Measurements from ENCODE around the gene ITPRIPL2.

ITPRIPL2 gene
- 61.0 to 246 (median 77.1) reads per million in 18 experiments for total RNA-seq

DNA sequence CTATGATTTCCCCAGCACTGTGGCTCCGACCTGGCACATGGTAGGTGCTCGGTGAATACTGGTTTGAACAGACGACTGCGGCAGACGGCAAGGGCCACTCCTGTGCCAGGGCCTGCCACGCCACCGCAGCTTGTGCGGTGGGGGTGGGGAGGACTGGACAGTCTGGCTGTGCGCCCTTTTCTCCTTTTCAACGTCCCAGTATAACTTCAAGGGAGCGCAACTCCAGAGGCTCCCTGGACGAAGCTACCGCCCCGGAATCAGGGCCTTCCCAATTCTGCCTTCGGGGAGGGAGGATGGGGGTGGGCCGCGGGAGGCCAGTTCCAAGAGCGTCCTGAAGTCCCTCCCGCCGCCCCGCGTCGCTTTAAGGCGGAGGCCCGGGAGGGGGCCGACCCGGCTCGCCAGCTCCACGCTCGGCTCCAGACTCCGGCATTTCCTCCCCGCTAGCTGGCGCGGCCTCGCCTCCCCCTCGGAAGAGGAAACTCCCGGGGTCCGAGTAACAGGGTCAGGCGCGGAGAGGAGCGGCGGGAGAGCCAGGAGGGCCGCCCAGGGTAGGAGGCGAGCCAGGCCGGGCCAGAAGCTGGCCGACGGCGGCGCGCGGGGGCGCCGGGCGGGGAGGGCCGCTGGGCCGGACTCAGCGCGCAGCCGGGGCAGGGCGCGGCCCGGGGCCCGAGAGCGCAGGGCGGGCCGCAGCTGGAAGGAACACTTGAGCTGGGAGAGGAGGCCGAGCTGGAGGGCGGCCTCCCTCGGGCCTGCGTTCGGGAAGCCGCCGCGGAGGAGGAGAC is at the start of gene ITPRIPL2:
TSS of gene ITPRIPL2 (plus strand) at position 388 of the 782 bp plus-strand sequence. CDS start 498 bp downstream, outside the sequence.
- peak; percentile 82 to 93 for DNase-seq

DNA sequence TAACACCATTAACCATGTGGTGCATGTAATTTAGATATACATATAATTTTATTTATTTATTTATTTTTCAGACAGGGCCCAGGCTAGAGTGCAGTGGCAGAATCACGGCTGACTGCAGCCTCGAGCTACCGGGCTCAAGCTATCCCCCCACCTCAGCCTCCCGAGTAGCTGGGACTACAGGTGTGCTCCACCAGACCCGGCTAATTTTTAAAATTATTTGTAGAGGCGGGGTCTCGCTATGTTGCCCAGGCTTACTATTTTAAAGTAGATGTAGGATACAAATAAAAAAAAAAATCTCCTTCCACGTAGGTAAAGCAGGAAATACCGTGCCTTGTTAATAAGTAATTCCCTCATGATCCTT is 46.8 kb upstream of the ITPRIPL2 start:
- no peak for DNase-seq

DNA sequence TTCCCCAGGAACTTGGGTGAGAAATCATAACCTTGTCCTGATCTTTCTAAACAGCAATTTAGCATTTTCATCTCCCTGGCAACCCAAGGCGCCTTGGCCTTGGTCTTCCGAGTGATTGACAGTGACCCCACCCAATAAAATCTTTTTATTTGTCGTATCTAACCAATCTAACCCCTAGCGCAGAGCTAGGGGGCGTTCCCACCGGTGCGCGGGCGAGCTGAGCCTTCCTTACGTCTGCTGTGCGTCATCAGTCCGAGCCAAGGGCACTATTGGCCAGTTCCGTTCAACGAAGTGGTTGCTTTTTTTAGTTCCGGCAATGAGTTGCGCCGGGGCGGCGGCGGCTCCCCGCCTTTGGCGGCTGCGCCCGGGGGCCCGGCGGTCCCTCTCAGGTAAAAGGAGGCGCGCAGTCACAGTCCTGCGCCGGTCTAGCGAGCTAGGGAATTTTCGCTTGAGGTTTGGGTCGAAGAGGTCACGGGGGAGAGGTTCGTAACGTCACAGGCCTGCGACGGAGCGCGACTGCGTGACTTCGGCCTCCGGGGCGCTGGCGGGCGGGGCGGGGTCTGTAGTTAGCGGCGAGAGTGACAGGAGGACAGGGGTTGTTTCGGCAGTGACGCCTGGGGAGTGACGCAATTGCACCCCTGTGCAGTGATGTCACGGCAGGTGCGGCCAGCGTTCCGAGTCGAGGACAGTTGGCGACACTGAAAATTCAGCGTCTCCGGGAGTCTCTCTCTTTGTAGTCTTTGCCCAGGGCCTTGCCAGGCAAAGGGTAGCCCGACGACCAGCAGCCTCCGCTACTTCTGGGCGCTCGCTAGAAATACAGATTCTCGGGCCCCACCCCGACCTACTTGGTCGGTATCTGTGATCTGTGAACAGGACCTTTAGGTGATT is 46.2 kb upstream of the ITPRIPL2 start, which contains the start of gene COQ7:
TSS of gene COQ7 (plus strand) at position 266 of the 888 bp plus-strand sequence. CDS start at position 317, 51 bp downstream.
- DNase-seq = peak; percentile 100

DNA sequence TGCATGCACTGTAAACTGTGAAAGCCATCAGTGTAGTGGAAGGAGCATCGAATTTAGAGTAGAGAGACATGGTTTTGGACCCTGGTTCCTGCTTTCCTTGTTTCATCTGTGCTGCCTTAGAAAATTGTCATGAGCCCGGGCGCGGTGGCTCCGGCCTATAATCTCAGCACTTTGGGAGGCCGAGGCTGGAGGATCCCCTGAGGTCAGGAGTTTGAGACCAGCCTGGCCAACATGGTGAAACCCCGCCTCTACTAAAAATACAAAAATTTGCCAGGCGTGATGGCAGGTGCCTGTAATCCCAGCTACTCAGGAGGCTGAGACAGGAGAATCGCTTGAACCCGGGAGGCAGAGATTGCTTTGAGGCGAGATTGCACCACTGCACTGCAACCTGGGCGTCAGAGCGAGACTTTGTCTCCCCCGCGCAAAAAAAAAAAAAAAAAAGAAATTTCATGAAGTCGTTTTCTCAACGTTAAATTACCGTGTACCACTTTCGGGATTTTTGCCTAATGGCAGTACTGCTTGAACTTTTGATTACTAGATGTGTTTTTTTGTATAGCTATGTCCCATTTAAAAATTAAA is 45.4 kb upstream of the ITPRIPL2 start:
- no peak for DNase-seq

DNA sequence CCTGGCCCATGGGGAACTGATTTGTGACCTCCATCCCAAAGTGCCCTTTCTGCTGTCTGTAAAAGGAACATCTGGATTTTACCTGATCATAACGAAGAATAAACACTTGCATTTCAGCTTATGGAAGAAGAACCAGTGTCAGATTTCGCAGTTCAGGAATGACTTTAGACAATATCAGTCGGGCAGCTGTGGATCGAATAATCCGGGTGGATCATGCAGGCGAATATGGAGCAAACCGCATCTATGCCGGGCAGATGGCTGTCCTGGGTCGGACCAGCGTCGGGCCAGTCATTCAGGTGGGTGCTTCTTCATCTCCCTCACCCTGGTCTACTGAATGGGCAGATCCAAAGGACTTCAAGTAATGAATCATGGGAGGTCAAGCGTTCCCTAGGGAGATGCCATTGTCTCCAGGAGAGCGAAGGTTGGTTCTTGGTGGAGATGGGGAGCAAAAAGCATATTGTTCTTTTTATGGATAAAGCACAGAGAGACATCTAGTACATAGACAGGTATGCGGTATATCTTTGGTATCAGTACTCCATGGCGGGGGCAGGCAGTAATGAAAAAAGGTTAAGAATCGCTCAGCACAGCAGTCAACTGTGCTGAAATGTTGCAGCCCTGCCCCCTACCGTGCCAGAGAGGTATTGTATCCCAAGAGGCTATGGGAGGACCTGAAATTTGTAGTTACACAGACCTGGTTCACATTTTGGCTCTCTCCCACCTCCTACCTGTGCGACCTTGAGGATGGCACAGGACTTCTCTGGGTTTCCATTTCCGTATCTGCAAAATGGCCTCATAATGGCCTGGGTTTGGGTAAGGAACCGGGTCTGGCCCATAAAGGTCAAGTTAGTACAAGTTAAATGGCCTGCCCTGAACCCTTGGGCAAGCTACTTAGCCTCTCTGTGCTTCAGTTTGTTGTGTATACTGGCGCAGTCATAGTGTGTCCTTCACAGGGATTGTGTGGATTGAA is 41.7 kb upstream of the ITPRIPL2 start:
- DNase-seq = peak; percentile 41 to 54

DNA sequence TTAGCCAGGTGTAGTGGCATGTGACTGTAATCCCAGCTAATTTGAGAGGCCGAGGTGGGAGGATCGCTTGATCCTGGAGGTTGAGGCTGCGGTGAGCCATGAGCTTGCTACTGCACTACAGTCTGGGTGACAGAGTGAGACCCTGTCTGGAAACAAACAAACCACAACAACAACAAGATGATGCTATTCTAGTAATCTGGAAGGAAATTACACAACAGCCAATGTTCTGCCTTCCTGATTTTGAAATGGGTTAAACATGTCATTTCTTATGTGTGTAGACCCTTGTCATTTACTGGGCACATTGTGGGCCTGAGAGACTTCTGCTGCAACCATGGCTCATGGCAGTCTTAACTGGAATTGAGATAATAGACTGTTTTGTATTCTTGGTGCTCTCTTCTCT is 40.4 kb upstream of the ITPRIPL2 start:
- DNase-seq = peak; percentile 30 to 48

DNA sequence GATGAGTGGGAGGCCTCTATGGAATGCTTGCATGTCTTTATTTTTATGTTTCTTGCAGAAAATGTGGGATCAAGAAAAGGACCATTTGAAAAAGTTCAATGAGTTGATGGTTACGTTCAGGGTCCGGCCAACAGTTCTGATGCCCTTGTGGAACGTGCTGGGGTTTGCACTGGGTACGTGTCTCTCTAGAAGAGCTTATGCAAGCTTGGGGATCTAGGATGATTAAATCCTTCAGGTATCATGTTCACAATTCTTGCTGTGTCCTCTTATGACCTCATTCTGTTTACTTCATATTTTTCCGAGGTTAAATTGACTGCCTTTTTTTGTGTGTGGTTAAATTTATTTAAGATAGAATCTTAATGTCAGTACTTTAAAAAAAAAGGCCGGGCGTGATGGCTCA is 39.9 kb upstream of the ITPRIPL2 start:
- DNase-seq = no peak

DNA sequence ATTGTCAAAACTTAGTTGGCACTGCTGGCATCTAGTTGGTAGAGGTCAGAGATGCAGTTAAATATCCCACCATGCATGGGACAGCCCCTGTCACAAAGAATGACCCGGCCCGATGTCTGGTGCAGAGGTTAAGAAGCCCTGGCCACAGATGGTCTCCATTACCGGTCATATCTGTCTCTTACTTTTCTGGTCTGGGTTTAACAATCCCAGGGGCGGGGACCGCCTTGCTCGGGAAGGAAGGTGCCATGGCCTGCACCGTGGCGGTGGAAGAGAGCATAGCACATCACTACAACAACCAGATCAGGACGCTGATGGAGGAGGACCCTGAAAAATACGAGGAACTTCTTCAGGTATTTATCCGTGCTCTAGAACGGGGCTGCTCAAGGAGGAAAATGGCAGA is 38.3 kb upstream of the ITPRIPL2 start:
- DNase-seq = no peak

DNA sequence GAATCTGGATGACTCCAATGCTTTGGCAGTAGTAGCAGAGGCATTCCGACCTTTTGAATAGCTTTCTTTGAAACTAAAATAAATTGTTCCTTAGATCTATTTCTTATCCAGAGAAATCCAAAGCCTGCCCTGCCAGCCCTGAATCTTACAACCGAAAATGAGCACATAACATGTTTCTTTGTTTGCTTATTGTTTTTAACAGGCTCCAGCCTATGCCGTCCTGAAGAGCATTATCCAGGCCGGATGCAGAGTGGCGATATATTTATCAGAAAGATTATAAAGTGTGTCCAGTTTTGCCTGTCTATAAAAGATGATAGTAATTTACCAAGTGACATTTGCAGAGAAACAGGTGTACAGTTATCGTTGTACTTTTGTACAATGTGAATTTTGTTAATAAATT is 35.9 kb upstream of the ITPRIPL2 start:
- no peak for DNase-seq

DNA sequence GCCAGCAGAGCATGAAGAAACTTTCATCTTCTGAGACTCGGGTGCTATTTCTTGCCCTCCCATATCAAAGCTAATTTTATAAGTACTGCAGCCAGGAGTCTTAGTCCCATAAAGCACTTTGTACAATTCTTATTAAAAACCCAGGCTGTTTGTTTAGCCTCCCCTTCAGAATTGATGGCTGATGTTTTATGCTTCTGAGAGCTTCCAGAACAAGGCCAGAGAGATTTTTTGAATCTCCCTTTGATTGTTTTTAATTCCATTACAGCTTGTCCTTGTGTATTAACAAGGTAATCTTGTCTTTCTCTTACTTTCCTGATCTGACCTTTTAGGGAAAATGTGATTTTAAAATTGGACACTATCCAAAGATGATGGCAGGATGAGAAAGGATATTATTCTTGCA is 30.1 kb upstream of the ITPRIPL2 start:
- no peak for DNase-seq

DNA sequence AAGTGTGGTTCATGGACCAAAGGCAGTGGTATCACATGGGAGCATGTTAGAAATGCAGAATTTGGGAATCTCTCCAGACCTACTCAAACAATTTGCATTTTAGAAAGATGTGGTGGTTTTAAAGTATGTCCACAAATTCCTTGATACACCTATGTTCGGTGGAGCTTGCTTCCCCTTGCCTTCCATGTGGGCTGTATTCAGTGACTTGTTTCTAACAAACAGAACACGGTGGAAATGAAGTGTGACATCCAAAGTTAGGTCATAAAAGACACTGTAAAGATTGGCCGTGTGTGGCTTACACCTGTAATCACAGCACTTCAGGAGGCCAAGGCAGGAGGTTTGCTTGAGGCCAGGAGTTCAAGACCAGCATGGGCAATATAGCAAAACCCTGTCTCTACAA is 29.6 kb upstream of the ITPRIPL2 start:
- DNase-seq = no peak

DNA sequence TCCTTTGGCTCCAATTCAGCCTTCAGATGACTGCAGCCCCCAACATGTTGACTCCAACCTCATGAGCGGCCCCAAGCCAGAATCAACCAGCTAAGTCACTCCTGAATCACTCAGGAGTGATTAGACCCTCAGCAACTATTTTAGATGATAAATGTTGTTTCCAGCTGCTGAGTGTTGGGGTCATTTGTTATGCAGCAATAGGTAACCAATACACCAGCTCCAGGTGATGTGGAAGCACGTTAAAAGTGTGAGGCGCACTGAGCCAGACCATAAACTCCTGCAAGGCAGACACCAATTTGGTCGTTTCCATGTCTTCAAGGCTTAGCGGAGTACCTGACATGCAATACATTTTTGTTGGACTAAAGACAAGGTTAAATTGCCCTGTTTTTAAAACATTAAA is 28.9 kb upstream of the ITPRIPL2 start:
- no peak for DNase-seq

DNA sequence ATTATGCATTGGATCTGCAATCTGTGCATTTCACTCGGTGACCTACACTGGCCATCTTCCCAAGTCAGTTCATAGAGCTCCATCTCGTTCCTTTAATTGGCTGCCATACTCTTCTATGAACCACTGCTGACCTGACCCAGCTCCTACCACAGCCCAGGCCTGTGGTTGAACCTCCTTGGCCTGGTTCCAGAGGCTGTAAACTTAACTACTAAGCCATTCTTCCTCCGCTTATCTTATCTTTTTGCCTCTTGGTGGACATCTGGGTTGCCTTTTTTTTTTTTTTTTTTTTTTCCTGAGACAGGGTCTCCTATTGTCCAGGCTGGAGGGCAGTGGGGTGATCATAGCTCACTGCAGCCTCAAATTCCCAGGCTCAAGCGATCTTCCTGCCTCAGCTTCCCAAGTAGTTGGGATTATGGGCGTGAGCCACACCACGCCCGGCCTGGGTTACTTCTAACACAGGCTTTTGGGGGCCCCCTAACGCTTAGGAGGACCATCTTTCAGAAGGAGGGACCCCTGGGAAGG is 28.0 kb upstream of the ITPRIPL2 start:
- no peak for DNase-seq

DNA sequence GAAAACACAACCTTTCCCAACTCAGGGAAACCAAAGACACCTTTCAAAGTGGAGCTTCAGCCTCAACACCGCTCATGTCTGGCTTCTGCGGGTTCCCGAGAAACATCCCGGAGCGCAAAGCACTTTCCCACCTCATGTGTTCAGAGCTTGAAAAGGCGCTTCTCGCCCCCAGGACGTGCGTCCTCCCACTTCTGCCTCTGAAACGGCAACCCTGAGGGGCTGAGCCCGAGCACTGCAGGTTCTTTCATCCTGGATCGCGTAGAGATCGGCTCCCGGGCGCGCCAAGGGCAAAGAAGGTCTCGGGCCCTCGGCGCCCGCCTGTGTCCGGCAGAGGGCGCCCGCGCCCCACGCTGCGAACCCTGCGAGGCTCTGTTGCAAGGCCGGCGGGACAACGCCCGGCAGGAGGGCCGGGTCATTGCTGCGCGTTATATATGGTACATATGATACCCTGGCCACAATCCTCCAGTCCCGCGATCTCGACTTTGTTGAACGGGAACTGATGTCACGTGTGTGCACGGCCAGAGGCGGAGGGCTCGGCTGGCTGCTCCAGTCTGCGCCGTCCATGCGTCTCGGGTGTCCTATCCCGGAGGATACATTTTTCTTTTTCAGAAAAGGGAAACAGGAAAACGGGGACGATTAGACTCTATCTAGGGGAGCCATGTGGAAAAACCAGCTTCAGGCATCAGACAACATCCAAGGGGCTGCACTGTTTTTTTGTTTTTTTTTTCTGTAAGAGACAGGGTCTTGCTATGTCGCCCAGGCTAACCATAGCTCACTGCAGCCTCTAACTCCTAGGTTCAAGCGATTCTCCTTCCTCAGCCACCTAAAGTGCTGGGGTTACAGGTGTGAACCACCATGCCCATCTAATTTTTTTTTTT is 27.2 kb upstream of the ITPRIPL2 start:
- peak; percentile 95 for DNase-seq

DNA sequence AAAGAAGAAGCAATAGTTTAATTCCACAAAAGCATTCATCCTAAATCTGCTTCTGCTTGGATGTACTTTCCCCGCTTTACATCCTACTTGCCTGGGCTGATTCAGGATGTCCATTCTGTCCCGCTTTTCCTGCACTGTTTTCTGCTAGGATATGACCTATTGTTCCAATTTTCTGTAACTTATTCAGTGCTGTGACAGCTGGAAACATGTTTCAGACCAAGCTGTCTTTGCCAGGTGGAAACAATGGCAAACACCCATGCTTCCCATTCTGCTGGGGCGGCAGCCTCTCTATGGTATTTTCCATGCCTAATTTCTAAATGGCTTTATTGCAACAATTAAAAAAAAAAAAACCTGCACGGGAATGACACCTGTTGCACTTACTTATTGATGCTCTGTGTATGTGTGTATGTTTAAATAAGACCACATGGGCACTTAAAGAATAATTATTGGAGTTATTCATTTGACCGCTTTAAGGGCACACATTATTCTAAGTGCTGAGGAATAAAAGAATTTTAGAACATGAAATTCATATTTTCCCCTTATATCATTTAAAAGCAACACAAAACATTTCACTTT is 25.3 kb upstream of the ITPRIPL2 start:
- DNase-seq = no peak

DNA sequence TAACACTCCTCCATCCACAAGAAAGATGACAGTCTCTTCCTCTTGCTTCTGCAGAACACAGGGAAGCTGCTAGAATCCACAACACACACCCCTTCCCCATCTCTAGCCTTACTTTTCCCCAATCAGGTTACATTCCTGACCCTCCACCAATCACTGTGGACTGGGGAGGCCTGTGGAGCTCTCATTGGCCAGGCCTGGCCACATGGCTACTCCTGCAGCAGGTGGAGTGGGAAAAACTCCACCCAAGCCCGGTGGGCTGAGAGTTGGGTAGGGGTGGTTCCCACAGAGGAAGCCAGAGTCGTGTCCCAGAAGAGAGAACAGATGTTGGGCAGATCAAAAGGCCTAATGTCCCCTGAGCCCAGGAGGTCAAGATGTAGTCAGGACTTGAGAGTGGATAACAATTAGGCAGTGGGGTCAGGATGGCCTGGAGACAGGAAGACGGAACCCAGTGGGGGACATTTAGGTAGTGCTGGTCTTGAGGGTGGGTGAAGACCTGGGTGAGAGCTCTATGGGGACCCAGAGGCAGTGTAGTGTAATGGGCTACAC is 24.3 kb upstream of the ITPRIPL2 start:
- no peak for DNase-seq

DNA sequence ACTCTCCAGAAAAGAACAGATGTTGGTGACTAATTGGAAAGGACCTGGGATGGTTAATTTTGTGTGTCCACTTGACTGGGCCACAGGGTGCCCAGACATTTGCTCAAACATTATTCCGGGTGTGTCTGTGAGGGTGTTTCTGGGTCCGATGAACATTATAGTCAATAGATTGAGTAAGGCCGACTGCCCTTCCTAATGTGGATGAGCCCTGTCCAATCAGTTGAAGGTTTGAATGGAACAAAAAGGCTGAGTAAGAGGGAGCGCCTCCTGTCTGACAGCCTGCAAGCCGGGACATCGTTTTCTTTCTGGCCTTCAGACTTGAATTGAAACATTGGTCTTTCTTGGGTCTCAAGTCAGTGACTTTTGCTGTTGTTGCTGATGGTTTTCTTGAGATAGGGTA is 22.8 kb upstream of the ITPRIPL2 start:
- no peak for DNase-seq

DNA sequence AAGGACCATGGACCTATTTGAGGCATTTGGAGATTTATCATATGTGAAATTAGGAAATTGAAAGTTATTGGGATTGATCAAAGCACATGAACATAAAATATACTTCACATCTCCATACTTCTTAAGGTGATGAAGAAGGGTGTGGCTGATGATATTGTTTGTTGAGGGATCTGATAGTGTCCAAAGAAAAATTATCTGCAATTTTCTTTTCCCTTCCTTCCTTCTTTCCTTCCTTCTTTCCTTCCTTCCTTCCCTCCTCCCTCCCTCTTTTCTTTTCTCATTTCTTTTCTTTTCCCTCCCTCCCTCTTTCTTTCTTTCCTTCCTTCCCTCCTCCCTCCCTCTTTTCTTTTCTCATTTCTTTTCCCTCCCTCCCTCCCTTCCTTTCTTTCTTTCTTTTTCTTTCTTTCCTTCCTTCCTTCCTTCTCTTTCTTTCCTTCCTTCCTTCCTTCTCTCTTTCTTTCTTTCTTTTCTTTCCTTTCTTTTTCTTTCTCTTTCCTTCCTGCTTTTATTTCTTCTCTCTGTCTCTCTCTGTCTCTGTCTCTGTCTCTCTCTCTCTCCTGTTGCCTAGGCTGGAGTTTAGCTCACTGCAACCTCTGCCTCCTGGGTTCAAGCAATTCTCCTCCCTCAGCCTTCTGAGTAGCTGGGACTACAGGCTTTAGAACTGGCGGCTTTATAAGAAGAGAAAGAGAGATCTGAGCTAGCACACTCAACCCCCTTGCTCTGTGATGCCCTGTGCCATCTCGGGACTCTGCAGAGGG is 20.9 kb upstream of the ITPRIPL2 start:
- DNase-seq = no peak

All from inflammatory macrophage (primary cell).